Stomach (tissue), 9 donors: ENCODE results near the gene ARL10. TPM values are rescaled to one million over a fixed set of nuclear protein-coding genes. Genes with fewer than 3 reads are reported as not detected.

ENCODE experiments used
- DNase-seq, 2 donors: peaks; one replicate each; pipeline versions ENCODE4 v3.0.0 to v3.0.0-alpha.2; 2013 to 2019
- H3K27ac ChIP-seq, 5 donors: fragments of 200-600 bp in 4 of 5; sonication (generic) in 4 of 5; one replicate each; pipeline ENCODE4 v1.5.1; 2013 to 2019; ENCODE audit warnings: mild to moderate bottlenecking in 1 of 5, moderate library complexity in 1 of 5
- H3K27me3 ChIP-seq, 3 donors: fragments of 200-600 bp; sonication (generic); one replicate each; pipeline ENCODE4 v1.5.1; 2017 to 2019; ENCODE audit warnings: mixed run types in 1 of 3
- H3K36me3 ChIP-seq, 4 donors: fragments of 200-600 bp; sonication (generic); 1 replicate in 3 of 4; 2 replicates in 1 of 4; pipeline ENCODE4 v1.5.1; 2016 to 2019
- H3K4me1 ChIP-seq, 4 donors: fragments of 200-600 bp; sonication (generic); one replicate each; pipeline ENCODE4 v1.5.1; 2016 to 2019
- H3K4me3 ChIP-seq, 4 donors: fragments of 200-600 bp; sonication (generic) in 3 of 4; one replicate each; pipeline ENCODE4 v1.5.1; 2016 to 2019; ENCODE audit warnings: mild to moderate bottlenecking in 1 of 4
- H3K9me3 ChIP-seq, 4 donors: fragments of 200-600 bp; sonication (generic); one replicate each; pipeline ENCODE4 v1.5.1; 2016 to 2019
- EP300 ChIP-seq: sonication (generic); formaldehyde crosslinking; IDR thresholded peaks from one replicate; pipeline ENCODE4 v1.6.1; 2017; ENCODE audit warnings: antibody characterized with exemption
- POLR2A ChIP-seq, 4 donors: fragments of 450-650 bp; IDR thresholded peaks; one replicate each; pipeline ENCODE4 v1.6.1; 2016; ENCODE audit warnings: antibody characterized with exemption in 4 of 4, control low read depth in 2 of 4, mild to moderate bottlenecking in 1 of 4, moderate library complexity in 1 of 4
- POLR2AphosphoS5 ChIP-seq, 3 donors: sonication (generic); formaldehyde crosslinking; IDR thresholded peaks; one replicate each; pipeline ENCODE4 v1.6.1; 2016; ENCODE audit warnings: antibody characterized with exemption in 3 of 3
- WGBS, 5 donors: extraction: QIAGEN DNeasy Blood & Tissue Kit in 3 of 5; methylation state at CpG; one replicate each; pipeline versions ENCODE4 v1.1.5 to v1.1.7; 2013 to 2018; 5-methylcytosine and 5-hydroxymethylcytosine counted together
- intact Hi-C: fragments of 100-400 bp; cut with DNase I; formaldehyde crosslinking; loops from one replicate; pipeline ENCODE4 v1.15.1; 2023; ENCODE audit warnings: low total_unique reads
- polyA plus RNA-seq, 3 donors: library from polyadenylated mRNA; stranded (reverse); fragments of 200-250 nt; gene quantifications; one replicate each; pipeline ENCODE4 v1.2.3, GENCODE V29; 2013
- total RNA-seq, 5 donors: library from RNA; depleted of rRNA; stranded (reverse); fragments of >200 nt; gene quantifications; one replicate each; pipeline versions ENCODE4 v1.1.0 to v1.2.3, GENCODE V29; 2014 to 2016
- TF ChIP-seq, protein P1 (sequence below), 7 experiments: fragments of 450-650 bp in 4 of 7; fragments of 200-600 bp in 3 of 7; sonication (generic) in 3 of 7; IDR thresholded peaks; one replicate each; pipeline ENCODE4 v1.5.1; 2016 to 2019; ENCODE audit warnings: antibody characterized with exemption in 7 of 7, control low read depth in 2 of 7, mild to moderate bottlenecking in 1 of 7
- donor health status: healthy with polysubstance abuse.
- donor health status: Bipolar disorder and iron deficiency.
- donor health status: healthy.

ARL10 gene
- total and polyA plus RNA-seq, 8 donors, result 0.31 to 9.9 (median 3.0) TPM

DNA sequence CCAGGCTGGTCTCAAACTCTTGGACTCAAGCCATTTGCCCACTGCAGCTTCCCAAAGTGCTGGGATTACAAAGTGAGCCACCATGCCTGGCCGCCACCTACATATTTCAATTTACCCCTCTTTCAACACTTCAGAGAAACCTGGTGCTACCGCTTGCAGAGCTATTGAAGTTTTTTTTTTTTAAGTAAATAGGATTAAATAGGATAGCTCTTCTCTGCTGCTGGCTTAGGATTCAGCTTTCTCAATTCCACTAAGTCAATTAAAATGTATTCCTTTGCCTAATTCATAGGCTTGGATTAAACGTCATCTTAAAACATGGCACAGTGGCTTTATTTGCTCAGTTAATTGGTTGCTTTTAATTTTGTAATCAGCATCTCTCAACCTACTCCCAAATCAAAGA lies 44.7 kb upstream of the ARL10 start:
- no peaks in the 10 kb centered on the region for H3K9me3 ChIP-seq
- H3K27me3 ChIP-seq, result no peaks in the 10 kb centered on the region
- peaks cover 0 to 11% (median 0%) of the 10 kb centered on the region in 4 donors for H3K4me1 ChIP-seq
- H3K36me3 ChIP-seq, result peaks cover 19 to 89% (median 81%) of the 10 kb centered on the region in 4 donors
- WGBS, 5 donors, result 95 to 97% (median 96%) methylated on average over 3 of the region's 3 CpGs
- no peak for DNase-seq
- TF ChIP-seq POLR2A (IDR thresholded peaks at IDR 0.05), result no peak
- no peak for TF ChIP-seq POLR2AphosphoS5 (IDR thresholded peaks at IDR 0.05)
- no peak for TF ChIP-seq EP300
- TF ChIP-seq, protein P1, sequence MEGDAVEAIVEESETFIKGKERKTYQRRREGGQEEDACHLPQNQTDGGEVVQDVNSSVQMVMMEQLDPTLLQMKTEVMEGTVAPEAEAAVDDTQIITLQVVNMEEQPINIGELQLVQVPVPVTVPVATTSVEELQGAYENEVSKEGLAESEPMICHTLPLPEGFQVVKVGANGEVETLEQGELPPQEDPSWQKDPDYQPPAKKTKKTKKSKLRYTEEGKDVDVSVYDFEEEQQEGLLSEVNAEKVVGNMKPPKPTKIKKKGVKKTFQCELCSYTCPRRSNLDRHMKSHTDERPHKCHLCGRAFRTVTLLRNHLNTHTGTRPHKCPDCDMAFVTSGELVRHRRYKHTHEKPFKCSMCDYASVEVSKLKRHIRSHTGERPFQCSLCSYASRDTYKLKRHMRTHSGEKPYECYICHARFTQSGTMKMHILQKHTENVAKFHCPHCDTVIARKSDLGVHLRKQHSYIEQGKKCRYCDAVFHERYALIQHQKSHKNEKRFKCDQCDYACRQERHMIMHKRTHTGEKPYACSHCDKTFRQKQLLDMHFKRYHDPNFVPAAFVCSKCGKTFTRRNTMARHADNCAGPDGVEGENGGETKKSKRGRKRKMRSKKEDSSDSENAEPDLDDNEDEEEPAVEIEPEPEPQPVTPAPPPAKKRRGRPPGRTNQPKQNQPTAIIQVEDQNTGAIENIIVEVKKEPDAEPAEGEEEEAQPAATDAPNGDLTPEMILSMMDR (IDR thresholded peaks at IDR 0.05), result no peak
- intact Hi-C loops, result no loop called here
- H3K4me3 ChIP-seq, result no peak overlapping the region
- H3K27ac ChIP-seq, result no peak overlapping the region

DNA sequence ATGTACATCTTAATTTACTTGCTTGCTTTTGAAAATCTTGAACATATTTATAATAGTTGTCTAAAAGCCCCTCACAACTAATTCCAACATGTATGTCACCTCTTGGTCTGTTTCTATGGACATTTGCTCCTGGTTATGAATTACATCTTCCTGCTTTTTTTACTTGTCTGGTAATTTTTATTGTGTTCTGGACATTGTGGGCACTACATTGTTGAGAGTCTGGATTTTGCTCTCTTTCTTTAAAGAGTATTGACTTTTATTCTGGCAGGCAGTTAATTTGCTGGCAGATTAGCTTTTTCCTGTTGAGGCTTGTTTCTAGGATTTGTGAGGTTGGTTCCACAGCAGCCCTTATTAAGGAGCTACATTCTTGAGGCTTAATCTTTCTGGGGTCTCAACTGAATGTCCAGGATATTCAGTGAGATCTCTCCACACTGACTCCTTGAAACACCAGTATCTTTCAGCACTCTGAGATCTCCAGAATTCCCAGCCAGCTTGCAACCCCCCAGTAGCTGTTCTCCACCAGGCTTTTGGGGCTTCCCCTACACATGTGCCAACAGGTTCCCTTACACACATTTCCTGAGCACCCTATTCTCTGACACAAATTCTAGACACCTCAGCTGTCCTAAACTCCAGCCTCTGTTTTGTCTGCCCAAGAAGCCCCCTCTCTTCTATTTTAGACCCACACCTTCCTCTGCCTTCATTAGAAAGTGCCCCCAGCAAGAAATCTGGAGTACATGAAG lies 31.1 kb upstream of the ARL10 start:
- TF ChIP-seq, protein P1 (IDR thresholded peaks at IDR 0.05), result no peak
- no peak for TF ChIP-seq EP300
- no peak for TF ChIP-seq POLR2A (IDR thresholded peaks at IDR 0.05)
- no peak for TF ChIP-seq POLR2AphosphoS5 (IDR thresholded peaks at IDR 0.05)
- H3K4me1 ChIP-seq, result no peaks in the 10 kb centered on the region
- H3K27me3 ChIP-seq, result no peaks in the 10 kb centered on the region
- no peak for DNase-seq
- intact Hi-C loops, result no loop called here
- H3K4me3 ChIP-seq, result no peak overlapping the region
- no peak overlapping the region for H3K27ac ChIP-seq
- H3K9me3 ChIP-seq, result no peaks in the 10 kb centered on the region
- H3K36me3 ChIP-seq, result peaks cover 26 to 66% (median 56%) of the 10 kb centered on the region in 4 donors

DNA sequence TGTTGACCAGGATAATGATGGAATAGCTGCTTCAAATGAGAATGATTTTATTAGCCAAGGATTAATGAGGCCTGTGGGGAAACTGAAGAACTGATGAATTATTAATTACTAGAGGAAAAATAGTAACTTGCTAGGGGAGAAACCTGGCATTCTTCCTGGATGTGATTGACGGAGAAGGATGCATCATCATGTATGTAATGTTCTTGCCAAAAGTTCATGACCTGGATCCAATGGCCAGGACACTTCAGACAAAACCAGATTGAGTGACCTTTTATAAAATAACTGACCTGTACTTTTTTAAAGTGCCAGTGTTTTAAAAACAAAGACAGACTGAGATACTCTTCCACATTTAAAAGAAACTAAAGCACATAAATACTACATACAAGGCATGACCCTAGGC lies 27.4 kb upstream of the ARL10 start:
- no peak for DNase-seq
- intact Hi-C loops, result no loop called here
- no peaks in the 10 kb centered on the region for H3K9me3 ChIP-seq
- H3K36me3 ChIP-seq, result peaks cover 26 to 87% (median 79%) of the 10 kb centered on the region in 4 donors
- 60 to 79% (median 69%) methylated on average over 1 of the region's 1 CpG for WGBS, 5 donors
- no peaks in the 10 kb centered on the region for H3K4me1 ChIP-seq
- TF ChIP-seq EP300, result no peak
- no peak for TF ChIP-seq POLR2A (IDR thresholded peaks at IDR 0.05)
- TF ChIP-seq POLR2AphosphoS5 (IDR thresholded peaks at IDR 0.05), result no peak
- TF ChIP-seq, protein P1 (IDR thresholded peaks at IDR 0.05), result no peak
- H3K27me3 ChIP-seq, result no peaks in the 10 kb centered on the region
- no peak overlapping the region for H3K27ac ChIP-seq
- H3K4me3 ChIP-seq, result no peak overlapping the region

DNA sequence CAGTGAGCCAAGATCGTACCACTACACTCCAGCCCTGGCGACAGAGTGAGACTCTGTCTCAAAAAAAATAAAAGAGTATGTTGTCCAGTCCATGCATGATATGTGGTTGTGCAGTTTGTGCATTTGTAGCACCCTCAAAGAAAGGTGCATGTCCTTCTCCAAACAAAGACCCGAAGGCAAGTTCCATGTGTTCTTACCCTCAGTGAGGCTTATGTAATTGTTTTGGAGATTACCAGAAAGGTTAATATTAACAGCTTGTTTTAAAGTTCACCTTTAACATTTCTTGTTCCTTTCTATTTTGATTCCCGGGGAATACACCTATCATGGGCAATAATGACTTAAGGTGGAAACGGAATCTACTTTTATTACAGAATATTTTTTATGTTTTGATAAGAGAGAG lies 26.0 kb upstream of the ARL10 start:
- Histone ChIP-seq H3K9me3 (no peaks in the 10 kb centered on the region), H3K36me3 (peaks cover 29 to 88% (median 80%) of the 10 kb centered on the region in 4 donors), H3K4me1 (no peaks in the 10 kb centered on the region), H3K27ac (no peak overlapping the region), H3K27me3 (no peaks in the 10 kb centered on the region), H3K4me3 (no peak overlapping the region)
- 68 to 85% (median 80%) methylated on average over 5 of the region's 5 CpGs for WGBS, 5 donors
- intact Hi-C loops, result no loop called here
- TF ChIP-seq POLR2AphosphoS5 (IDR thresholded peaks at IDR 0.05) (no peak), POLR2A (IDR thresholded peaks at IDR 0.05) (no peak), EP300 (no peak)
- TF ChIP-seq, protein P1 (IDR thresholded peaks at IDR 0.05), result no peak
- no peak for DNase-seq
